Fibroblast of lung (primary cell): Measurements from ENCODE around the gene ATP6V0D1. TPM values are rescaled to one million over a fixed set of nuclear protein-coding genes. Genes with fewer than 3 reads are reported as not detected.
A peak's percentile ranks its signal among the peaks of the same experiment; 100 is the strongest.

Experiments
- DNase-seq, 2 donors: peaks; one replicate each; pipeline versions ENCODE4 v3.0.0 to v3.0.0-alpha.2; 2010; ENCODE audit warnings: low read depth in 2 of 2
- H2AFZ ChIP-seq: 2 replicates; pipeline ENCODE4 v1.5.1; 2012; ENCODE audit warnings: low read length, control low read depth, inconsistent platforms
- H3K27ac ChIP-seq: 2 replicates; pipeline ENCODE4 v1.5.1; 2011; ENCODE audit warnings: low read length, control low read depth; ENCODE audit not compliant: insufficient read depth
- H3K27me3 ChIP-seq: 2 replicates; pipeline ENCODE4 v1.5.1; 2011; ENCODE audit warnings: mild to moderate bottlenecking, low read length; ENCODE audit not compliant: control insufficient read depth, insufficient read depth
- H3K36me3 ChIP-seq: 2 replicates; pipeline ENCODE4 v1.5.1; 2011; ENCODE audit warnings: low read length; ENCODE audit not compliant: control insufficient read depth, insufficient read depth
- H3K4me1 ChIP-seq: 2 replicates; pipeline ENCODE4 v1.5.1; 2011; ENCODE audit warnings: low read length; ENCODE audit not compliant: control insufficient read depth, insufficient read depth; ENCODE audit errors: extremely low read depth
- H3K4me2 ChIP-seq: 2 replicates; pipeline ENCODE4 v1.5.1; 2011; ENCODE audit warnings: low read length, control low read depth; ENCODE audit not compliant: insufficient read depth; ENCODE audit errors: extremely low read depth
- H3K4me3 ChIP-seq, 4 experiments: fragments of 200-600 bp in 1 of 4; sonication (generic) in 1 of 4; replicated peaks in 1 of 4; 2 replicates each; pipeline ENCODE4 v1.5.1; 2011 to 2016; ENCODE audit warnings: low read length in 4 of 4, low read depth in 3 of 4, mild to moderate bottlenecking in 3 of 4, control low read depth in 2 of 4, inconsistent platforms in 1 of 4, mixed read lengths in 1 of 4; ENCODE audit not compliant: insufficient read depth in 1 of 4; ENCODE audit errors: control extremely low read depth in 1 of 4
- H3K79me2 ChIP-seq: 2 replicates; pipeline ENCODE4 v1.5.1; 2012; ENCODE audit warnings: mild to moderate bottlenecking, low read length, inconsistent platforms; ENCODE audit not compliant: control insufficient read depth, insufficient read depth
- H3K9ac ChIP-seq: 2 replicates; pipeline ENCODE4 v1.5.1; 2011; ENCODE audit warnings: mild to moderate bottlenecking, low read length, control low read depth; ENCODE audit not compliant: insufficient read depth
- H3K9me3 ChIP-seq: 2 replicates; pipeline ENCODE4 v1.5.1; 2012; ENCODE audit warnings: low read depth, low read length; ENCODE audit not compliant: control insufficient read depth, insufficient read depth
- H4K20me1 ChIP-seq: 2 replicates; pipeline ENCODE4 v1.5.1; 2011; ENCODE audit warnings: low read length; ENCODE audit not compliant: control insufficient read depth, insufficient read depth; ENCODE audit errors: extremely low read depth
- CTCF ChIP-seq, 2 donors: IDR thresholded peaks in 1 of 2; conservative IDR thresholded peaks in 1 of 2; 1 replicate in 1 of 2; 2 replicates in 1 of 2; pipeline ENCODE4 v1.5.1; 2011 to 2012; ENCODE audit warnings: low read length in 2 of 2, control low read depth in 1 of 2, inconsistent platforms in 1 of 2, low read depth in 1 of 2, mild to moderate bottlenecking in 1 of 2
- EZH2 ChIP-seq: IDR thresholded peaks from 2 replicates; pipeline ENCODE4 v1.5.1; 2012; ENCODE audit warnings: low read length, control low read depth, mild to moderate bottlenecking; ENCODE audit errors: missing control alignments
- polyA plus RNA-seq, 2 donors: library from polyadenylated mRNA; depleted of rRNA in 1 of 2; stranded (reverse) in 1 of 2; unstranded in 1 of 2; fragments of >200 nt; gene quantifications; 2 replicates each; pipeline ENCODE4 v1.2.1, GENCODE V29; 2011 to 2012; ENCODE audit warnings: missing spikeins in 1 of 2
- total RNA-seq: library from RNA; depleted of rRNA; stranded (reverse); fragments of >200 nt; gene quantifications from 2 replicates; pipeline ENCODE4 v1.2.1, GENCODE V29; 2014

ATP6V0D1 gene
- total and polyA plus RNA-seq, 2 donors (not counting 1 experiment from before 2014, with no cell fraction given) = 91.2 to 183 TPM

- peak in 1 of 2 donors; percentile 32 for DNase-seq
- Histone ChIP-seq H3K27ac (no peak overlapping the region), H3K4me2 (no peak overlapping the region)
Observed at GRCh38 chr16:67399218-67399733, 81.7 kb downstream of the ATP6V0D1 start.

GRCh38 chr16:67398546-67399217 is 82.3 kb downstream of the ATP6V0D1 start:
- no peak for DNase-seq
- no peaks in the 10 kb centered on the region for H3K79me2 ChIP-seq
- H3K4me2 ChIP-seq = no peak overlapping the region
- H3K36me3 ChIP-seq = no peaks in the 10 kb centered on the region
- no peaks in the 10 kb centered on the region for H3K9me3 ChIP-seq
- H3K4me3 ChIP-seq = no peak overlapping the region
- H3K9ac ChIP-seq = no peak overlapping the region
- H4K20me1 ChIP-seq = no peaks in the 10 kb centered on the region
- no peak for TF ChIP-seq EZH2
- no peak for TF ChIP-seq CTCF (conservative IDR thresholded peaks at IDR 0.05 in 1 of 2, IDR thresholded peaks at IDR 0.05 in 1 of 2; ENCODE audit: low read depth in 1 of 2, low read length in 2 of 2)
- H3K4me1 ChIP-seq = peaks cover 13% of the 10 kb centered on the region
- H3K27ac ChIP-seq = no peak overlapping the region
- H2AFZ ChIP-seq = no peak overlapping the region
- H3K27me3 ChIP-seq = peaks cover 2% of the 10 kb centered on the region

More at GRCh38 chr16:67399218-67399733, 81.7 kb downstream of the ATP6V0D1 start:
- TF ChIP-seq EZH2 (no peak), CTCF (conservative IDR thresholded peaks at IDR 0.05 in 1 of 2, IDR thresholded peaks at IDR 0.05 in 1 of 2; ENCODE audit: low read depth in 1 of 2, low read length in 2 of 2) (peak; percentile 62 to 66)
- no peaks in the 10 kb centered on the region for H3K27me3 ChIP-seq
- H3K4me1 ChIP-seq = peaks cover 10% of the 10 kb centered on the region
- no peaks in the 10 kb centered on the region for H4K20me1 ChIP-seq
- H2AFZ ChIP-seq = no peak overlapping the region
- no peak overlapping the region for H3K9ac ChIP-seq
- H3K79me2 ChIP-seq = no peaks in the 10 kb centered on the region
- no peaks in the 10 kb centered on the region for H3K9me3 ChIP-seq
- no peaks in the 10 kb centered on the region for H3K36me3 ChIP-seq
- no peak overlapping the region for H3K4me3 ChIP-seq

GRCh38 chr16:67397812-67398545 is 83.0 kb downstream of the ATP6V0D1 start:
- TF ChIP-seq EZH2 (no peak), CTCF (conservative IDR thresholded peaks at IDR 0.05 in 1 of 2, IDR thresholded peaks at IDR 0.05 in 1 of 2; ENCODE audit: low read depth in 1 of 2, low read length in 2 of 2) (no peak)
- H3K4me3 ChIP-seq = no peak overlapping the region
- H3K27me3 ChIP-seq = peaks cover 2% of the 10 kb centered on the region
- no peaks in the 10 kb centered on the region for H4K20me1 ChIP-seq
- H3K9me3 ChIP-seq = no peaks in the 10 kb centered on the region
- peaks cover 14% of the 10 kb centered on the region for H3K4me1 ChIP-seq
- no peak overlapping the region for H3K27ac ChIP-seq
- H3K4me2 ChIP-seq = no peak overlapping the region
- no peaks in the 10 kb centered on the region for H3K36me3 ChIP-seq
- H2AFZ ChIP-seq = no peak overlapping the region
- H3K9ac ChIP-seq = no peak overlapping the region
- DNase-seq = no peak
- no peaks in the 10 kb centered on the region for H3K79me2 ChIP-seq
